ENCODE results near the gene SUPT6H. TPM values are rescaled to one million over a fixed set of nuclear protein-coding genes. Genes with fewer than 3 reads are reported as not detected.
"Not testable (repeated sequence)": the region's sequence is repeated elsewhere in the genome, so short reads cannot be mapped to it uniquely, and the experiment has no call there.

Gene SUPT6H
- total RNA-seq, 2 experiments from 2014 or later = 60.7 to 65.8 TPM

DNA sequence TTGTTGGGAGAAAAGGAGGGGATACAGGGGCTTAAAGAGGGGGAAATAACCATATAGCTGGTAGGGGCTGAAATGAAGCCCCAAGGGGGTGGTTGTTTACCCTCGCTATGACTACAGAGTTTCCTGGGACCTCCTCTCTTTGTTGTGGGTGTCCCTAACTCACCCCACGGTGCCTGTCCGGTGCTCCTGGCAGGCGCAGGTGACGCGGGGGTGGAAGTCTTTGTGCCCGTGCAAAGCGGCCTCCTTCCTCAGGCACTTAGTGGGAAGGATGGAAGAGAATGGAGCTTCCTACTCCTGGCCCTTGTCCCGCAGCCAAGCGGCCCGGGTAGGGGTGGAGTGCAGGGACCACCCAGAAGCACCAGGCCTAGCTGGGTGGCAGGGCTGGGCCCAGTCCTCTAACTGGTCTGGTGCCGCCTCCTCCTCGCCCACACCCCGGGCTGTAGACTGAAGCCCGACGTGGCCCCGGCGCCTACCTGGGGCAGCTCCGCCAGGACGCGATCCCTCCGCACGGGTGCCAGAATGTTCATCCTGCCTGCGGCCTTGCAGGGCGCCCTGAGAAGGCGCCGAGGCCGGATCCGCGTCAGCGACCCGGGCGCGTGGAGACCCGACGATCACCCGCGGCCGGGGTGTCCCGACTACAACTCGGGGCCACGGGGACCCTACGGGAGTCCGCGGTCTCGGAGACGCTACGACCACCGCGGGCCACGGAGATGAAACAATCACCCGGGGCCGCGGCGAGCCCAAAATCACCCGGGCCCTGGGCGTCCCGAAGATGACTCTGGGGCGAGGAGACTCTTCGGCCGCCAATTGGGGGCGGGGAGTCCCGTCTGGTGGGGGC lies 55.0 kb downstream of the SUPT6H start:
- H3K9me3 Mint-ChIP-seq = no peaks in the 10 kb centered on the region
- H3K27me3 Mint-ChIP-seq = peaks cover 28% of the 10 kb centered on the region
- ChIA-PET CTCF (interaction anchor here (2.3 kb wide), 1 partner anchor 10 kb away, joined by 15 read pairs; the partner anchor contains the start of genes NEK8 and TLCD1), POLR2A (interaction anchor here (1.6 kb wide), 1 partner anchor 10 kb away, joined by 8 read pairs; the partner anchor contains the start of gene TLCD1)
- H3K36me3 Mint-ChIP-seq (ENCODE audit: low read depth) = peaks cover 23% of the 10 kb centered on the region
- H3K4me1 Mint-ChIP-seq = peaks cover 40% of the 10 kb centered on the region
- peak overlapping the region; percentile 21 for H3K4me3 Mint-ChIP-seq
- H3K27ac Mint-ChIP-seq = no peak overlapping the region
- no peak for DNase-seq

DNA sequence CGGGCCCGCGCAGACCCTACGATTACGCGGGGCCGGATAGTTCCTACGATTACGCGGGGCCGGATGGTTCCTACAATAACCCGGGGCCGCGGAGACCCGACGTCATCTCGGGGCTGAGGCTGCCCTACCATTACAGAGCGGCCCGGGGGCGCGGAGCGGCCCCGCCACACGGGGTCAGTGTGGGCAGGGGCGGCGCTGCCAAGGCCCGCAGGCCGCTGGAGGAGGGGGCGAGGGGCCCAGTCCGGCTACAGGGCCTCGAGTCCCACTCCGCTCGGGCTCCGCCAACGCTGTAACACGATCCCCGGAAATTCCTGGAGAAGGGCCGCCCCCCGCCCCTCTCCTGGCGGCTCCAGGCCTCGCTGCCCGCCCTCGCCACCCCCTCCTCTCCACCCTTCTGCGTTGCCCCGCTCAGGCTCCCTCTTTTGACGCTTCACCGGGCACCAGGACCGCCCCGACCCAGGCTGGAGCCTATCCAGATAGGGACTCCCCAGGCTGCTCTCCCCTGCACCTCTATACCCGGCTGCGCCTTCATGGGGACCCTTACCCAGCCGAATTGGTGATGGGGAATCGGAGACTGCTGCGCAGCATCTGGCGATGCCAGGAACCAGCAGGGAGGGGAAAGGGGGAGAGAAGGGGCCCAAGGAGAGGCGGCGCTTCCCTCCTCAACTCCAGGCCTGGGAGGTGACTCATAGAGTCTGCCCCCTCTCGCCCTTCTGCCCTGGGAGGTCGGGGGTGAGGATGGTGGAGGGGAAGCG lies 55.8 kb downstream of the SUPT6H start, which contains the start of gene RAB34:
Gene RAB34, minus strand, starts transcription at position 291 of the 755 bp plus-strand sequence. CDS start 602 bp downstream, outside the sequence.
- peak; percentile 23 for DNase-seq
- ChIA-PET POLR2A (no interaction called here), CTCF (interaction anchor here (2.3 kb wide), 1 partner anchor 9 kb away, joined by 15 read pairs; the partner anchor contains the start of genes NEK8 and TLCD1)
- peaks cover 40% of the 10 kb centered on the region for H3K4me1 Mint-ChIP-seq
- peaks cover 31% of the 10 kb centered on the region for H3K36me3 Mint-ChIP-seq (ENCODE audit: low read depth)
- peak within 1 kb of the TSS; percentile 44 for H3K4me3 Mint-ChIP-seq
- peaks cover 25% of the 10 kb centered on the region for H3K27me3 Mint-ChIP-seq
- no peaks in the 10 kb centered on the region for H3K9me3 Mint-ChIP-seq
- peak within 1 kb of the TSS; percentile 64 for H3K27ac Mint-ChIP-seq

DNA sequence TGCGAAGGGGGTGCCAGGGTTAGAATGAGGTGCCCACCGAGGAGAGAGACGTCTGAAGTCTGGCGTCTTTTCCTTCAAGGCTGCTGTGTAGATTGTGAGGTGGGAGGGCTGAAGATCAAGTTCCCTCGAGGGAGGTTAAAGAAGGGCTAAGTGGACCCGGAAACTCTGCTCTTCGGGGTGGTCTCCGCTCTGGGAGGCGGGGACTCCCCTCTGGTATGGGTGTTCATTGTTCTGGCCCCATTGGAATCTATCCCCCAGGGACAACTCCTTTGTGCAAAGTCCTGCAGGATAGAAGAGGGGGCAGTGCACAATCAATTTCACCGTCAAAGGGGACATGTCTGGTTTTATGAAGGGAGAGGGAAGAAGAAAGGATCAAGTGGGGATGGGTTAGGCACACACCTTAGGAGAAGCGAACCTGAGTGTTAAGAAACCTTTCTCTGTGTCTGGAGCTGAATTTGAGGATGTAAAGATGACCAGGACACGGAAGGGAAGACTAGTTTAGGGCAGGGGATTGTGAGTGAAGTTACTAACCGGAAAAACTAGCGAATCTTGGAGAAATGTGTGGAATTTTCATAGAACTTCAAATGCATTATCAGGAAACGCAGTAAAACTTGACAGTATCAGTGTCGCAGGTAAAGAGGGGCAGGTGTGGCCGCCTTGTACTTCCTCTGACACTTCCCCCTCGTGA lies 56.5 kb downstream of the SUPT6H start:
- peaks cover 43% of the 10 kb centered on the region for H3K4me1 Mint-ChIP-seq
- H3K4me3 Mint-ChIP-seq = peak overlapping the region; percentile 44
- H3K27me3 Mint-ChIP-seq = peaks cover 25% of the 10 kb centered on the region
- no peaks in the 10 kb centered on the region for H3K9me3 Mint-ChIP-seq
- peaks cover 37% of the 10 kb centered on the region for H3K36me3 Mint-ChIP-seq (ENCODE audit: low read depth)
- H3K27ac Mint-ChIP-seq = peak overlapping the region; percentile 64
- DNase-seq = no peak
- CTCF ChIA-PET = interaction anchor here (1.5 to 1.7 kb wide), 2 partner anchors 46 to 119 kb away, joined by 3 to 8 read pairs; no protein-coding TSS in a partner anchor
- POLR2A ChIA-PET = interaction anchor here (1.0 to 15.7 kb wide), 7 partner anchors 10 to 264 kb away, joined by 3 to 426 read pairs (median 31); partner anchors contain the start of genes BLTP2, NEK8, PHF12 and SDF2

DNA sequence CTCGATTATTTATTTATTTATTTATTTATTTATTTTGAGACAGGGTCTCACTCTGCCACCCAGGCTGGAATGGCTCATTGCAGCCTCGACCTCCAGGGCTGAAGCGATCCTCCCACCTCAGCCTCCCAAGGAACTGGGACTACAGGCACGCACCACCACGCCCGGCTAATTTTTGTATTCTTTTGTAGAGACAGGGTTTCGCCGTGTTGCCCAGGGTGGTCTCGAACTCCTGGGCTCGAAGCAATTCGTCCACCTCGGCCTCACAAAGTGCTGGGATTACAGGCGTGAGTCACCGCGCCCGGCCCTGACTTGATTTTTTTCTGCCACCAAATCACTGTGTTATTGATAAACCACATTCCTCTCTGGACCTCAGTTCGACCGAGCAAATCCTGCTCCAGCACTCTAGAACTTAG lies 57.0 kb downstream of the SUPT6H start:
- no peaks in the 10 kb centered on the region for H3K9me3 Mint-ChIP-seq
- H3K27ac Mint-ChIP-seq = peak overlapping the region; percentile 97
- H3K4me3 Mint-ChIP-seq = peak overlapping the region; percentile 97
- CTCF ChIA-PET = interaction anchor here (0.6 to 2.4 kb wide), 21 partner anchors 7 to 398 kb away, joined by 3 to 20 read pairs (median 5); partner anchors contain the start of genes ALDOC, BLTP2, IFT20 and NEK8
- peaks cover 43% of the 10 kb centered on the region for H3K36me3 Mint-ChIP-seq (ENCODE audit: low read depth)
- peaks cover 49% of the 10 kb centered on the region for H3K4me1 Mint-ChIP-seq
- peaks cover 25% of the 10 kb centered on the region for H3K27me3 Mint-ChIP-seq
- POLR2A ChIA-PET = interaction anchor here (0.6 to 15.7 kb wide), 20 partner anchors 8 to 264 kb away, joined by 3 to 426 read pairs (median 6); partner anchors contain the start of genes BLTP2, FAM222B, FLOT2 and NEK8
- no peak for DNase-seq

DNA sequence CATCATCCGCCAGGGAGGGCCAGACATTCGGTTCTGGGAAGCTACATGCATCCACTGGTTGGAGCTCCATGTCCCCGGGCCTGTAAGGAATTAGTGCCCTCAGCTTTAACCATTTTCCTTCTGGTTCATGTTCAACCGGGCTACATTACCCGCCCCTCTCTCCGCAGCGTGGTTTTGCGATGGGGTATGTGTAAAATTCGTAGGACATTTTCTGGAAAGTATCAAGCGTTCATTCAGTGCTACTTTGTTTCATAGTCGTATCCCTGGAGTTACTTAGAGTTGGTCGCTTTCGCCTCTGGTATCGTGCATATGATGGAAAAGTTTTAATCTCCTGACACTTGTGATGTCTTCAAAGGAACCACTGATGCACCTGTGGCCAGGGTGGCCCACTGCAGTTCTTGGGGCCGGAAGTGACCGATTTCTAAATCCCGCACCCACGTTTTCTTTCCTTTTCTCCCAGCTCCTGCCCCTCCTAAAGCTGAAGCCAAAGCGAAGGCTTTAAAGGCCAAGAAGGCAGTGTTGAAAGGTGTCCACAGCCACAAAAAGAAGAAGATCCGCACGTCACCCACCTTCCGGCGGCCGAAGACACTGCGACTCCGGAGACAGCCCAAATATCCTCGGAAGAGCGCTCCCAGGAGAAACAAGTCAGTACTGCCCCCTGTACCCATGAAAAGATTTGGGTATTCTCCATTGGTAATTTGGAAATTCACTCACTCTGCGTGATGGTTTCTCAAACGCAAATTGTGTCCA lies 58.4 kb downstream of the SUPT6H start:
- Mint-ChIP-seq H3K27me3 (peaks cover 17% of the 10 kb centered on the region), H3K4me1 (peaks cover 63% of the 10 kb centered on the region), H3K36me3 (ENCODE audit: low read depth) (peaks cover 57% of the 10 kb centered on the region), H3K4me3 (peak overlapping the region; percentile 97), H3K9me3 (no peaks in the 10 kb centered on the region), H3K27ac (peak overlapping the region; percentile 97)
- DNase-seq = peak; percentile 51
- CTCF ChIA-PET = interaction anchor here (0.6 to 2.4 kb wide), 17 partner anchors 8 to 914 kb away, joined by 3 to 20 read pairs (median 6); partner anchors contain the start of genes ALDOC, BLTP2, NEK8 and PHF12
- POLR2A ChIA-PET = interaction anchor here (0.8 to 15.7 kb wide), 23 partner anchors 8 to 897 kb away, joined by 3 to 426 read pairs (median 4); partner anchors contain the start of genes BLTP2, FAM222B, FLOT2 and NEK8

DNA sequence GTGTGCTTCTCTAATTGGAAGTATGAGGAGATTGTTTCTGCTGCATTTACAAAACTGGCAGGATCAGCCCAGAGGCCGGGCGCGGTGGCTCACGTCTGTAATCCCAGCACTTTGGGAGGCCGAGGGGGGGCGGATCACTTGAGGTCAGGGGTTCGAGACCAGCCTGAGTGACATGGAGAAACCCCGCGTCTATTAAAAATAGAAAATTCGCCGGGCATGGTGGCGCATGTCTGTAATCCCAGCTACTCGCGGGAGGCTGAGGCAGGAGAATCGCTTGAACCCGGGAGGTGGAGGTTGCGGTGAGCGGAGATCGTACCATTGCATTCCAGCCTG lies 59.0 kb downstream of the SUPT6H start:
- Mint-ChIP-seq H3K4me1 (peaks cover 66% of the 10 kb centered on the region), H3K4me3 (peak overlapping the region; percentile 97), H3K27ac (peak overlapping the region; percentile 97), H3K36me3 (ENCODE audit: low read depth) (peaks cover 59% of the 10 kb centered on the region), H3K27me3 (peaks cover 12% of the 10 kb centered on the region)
- ChIA-PET POLR2A (interaction anchor here (0.9 to 15.7 kb wide), 13 partner anchors 8 to 230 kb away, joined by 3 to 426 read pairs (median 14); partner anchors contain the start of genes BLTP2, FAM222B, FLOT2 and NEK8), CTCF (interaction anchor here (1.5 to 2.4 kb wide), 5 partner anchors 7 to 231 kb away, joined by 3 to 20 read pairs (median 16); partner anchors contain the start of genes NEK8, PHF12 and PROCA1)
- not testable (repeated sequence) for H3K9me3 Mint-ChIP-seq, DNase-seq

DNA sequence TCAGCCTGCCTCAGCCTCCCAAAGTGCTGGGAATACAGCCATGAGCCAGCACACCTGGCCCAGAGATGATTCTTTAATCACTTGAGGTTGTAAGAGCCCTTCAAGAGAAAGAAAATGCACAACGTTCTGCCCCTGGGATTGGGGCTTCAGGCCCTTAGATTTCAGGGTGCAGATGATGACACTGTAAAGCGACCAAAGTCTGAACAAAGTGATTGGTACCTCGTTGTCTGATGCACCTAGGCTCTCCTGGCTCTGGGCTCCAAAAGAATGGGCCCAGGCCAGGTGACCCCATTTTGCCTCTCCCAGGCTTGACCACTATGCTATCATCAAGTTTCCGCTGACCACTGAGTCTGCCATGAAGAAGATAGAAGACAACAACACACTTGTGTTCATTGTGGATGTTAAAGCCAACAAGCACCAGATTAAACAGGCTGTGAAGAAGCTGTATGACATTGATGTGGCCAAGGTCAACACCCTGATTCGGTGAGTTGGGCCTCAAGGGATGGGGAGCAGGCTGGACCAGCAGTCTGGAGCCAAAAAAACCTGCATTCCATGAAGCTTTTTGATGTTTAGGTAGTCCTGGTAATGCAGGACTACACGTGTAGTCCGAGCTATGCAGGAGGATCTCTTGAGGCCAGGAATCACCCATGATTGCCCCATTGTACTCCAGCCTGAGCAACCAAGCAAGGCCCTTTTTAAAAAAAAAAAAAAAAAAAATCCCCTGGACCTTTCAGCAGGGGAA lies 60.6 kb downstream of the SUPT6H start:
- ChIA-PET POLR2A (interaction anchor here (3.9 to 15.7 kb wide), 3 partner anchors 12 to 228 kb away, joined by 61 to 426 read pairs (median 86); partner anchors contain the start of genes PHF12, PROCA1 and TRAF4), CTCF (interaction anchor here (0.7 to 7.2 kb wide), 7 partner anchors 11 to 772 kb away, joined by 3 to 458 read pairs (median 4); partner anchors contain the start of genes PROCA1 and TRAF4)
- Mint-ChIP-seq H3K9me3 (no peaks in the 10 kb centered on the region), H3K27ac (peak overlapping the region; percentile 97), H3K4me1 (peaks cover 74% of the 10 kb centered on the region), H3K4me3 (peak overlapping the region; percentile 97), H3K27me3 (peaks cover 8% of the 10 kb centered on the region), H3K36me3 (ENCODE audit: low read depth) (peaks cover 59% of the 10 kb centered on the region)
- no peak for DNase-seq

DNA sequence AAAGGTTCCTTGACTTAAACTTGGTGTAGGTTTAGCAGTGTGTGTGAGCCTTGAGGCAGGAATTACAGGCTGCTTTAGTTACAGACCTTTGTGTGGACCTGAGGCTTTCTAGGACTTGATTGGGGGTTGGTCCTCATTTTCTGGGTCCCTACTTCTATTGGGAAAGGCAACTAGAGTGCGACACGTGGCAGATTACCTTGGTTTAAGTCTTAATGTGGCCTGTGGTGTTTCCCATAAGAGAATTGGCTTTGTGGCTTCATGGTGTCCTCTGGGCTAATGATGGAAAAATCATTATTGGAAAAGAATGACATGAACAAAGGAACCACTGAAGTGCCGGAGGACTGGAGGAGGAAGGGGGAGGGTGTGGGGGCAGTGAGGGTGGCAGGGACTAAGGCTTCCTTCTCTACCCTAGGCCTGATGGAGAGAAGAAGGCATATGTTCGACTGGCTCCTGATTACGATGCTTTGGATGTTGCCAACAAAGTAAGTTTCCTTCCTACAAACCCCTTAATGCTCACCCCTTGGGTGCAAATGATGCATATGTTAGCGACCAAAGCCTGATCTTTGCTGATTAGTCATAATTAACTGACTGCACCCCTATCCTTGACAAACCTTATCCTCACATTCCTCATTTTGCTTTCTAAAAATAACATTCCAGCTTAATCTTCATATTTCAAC lies 61.3 kb downstream of the SUPT6H start:
- Mint-ChIP-seq H3K27me3 (peaks cover 3% of the 10 kb centered on the region), H3K27ac (peak overlapping the region; percentile 37), H3K4me1 (peaks cover 75% of the 10 kb centered on the region), H3K36me3 (ENCODE audit: low read depth) (peaks cover 59% of the 10 kb centered on the region), H3K4me3 (peak overlapping the region; percentile 33), H3K9me3 (no peaks in the 10 kb centered on the region)
- POLR2A ChIA-PET = interaction anchor here (4.5 to 15.7 kb wide), 3 partner anchors 23 to 227 kb away, joined by 32 to 426 read pairs (median 61); partner anchors contain the start of genes BLTP2, PHF12 and TRAF4
- DNase-seq = no peak
- CTCF ChIA-PET = interaction anchor here (0.7 to 7.2 kb wide), 2 partner anchors 23 to 80 kb away, joined by 4 to 458 read pairs; partner anchors contain the start of gene TRAF4

DNA sequence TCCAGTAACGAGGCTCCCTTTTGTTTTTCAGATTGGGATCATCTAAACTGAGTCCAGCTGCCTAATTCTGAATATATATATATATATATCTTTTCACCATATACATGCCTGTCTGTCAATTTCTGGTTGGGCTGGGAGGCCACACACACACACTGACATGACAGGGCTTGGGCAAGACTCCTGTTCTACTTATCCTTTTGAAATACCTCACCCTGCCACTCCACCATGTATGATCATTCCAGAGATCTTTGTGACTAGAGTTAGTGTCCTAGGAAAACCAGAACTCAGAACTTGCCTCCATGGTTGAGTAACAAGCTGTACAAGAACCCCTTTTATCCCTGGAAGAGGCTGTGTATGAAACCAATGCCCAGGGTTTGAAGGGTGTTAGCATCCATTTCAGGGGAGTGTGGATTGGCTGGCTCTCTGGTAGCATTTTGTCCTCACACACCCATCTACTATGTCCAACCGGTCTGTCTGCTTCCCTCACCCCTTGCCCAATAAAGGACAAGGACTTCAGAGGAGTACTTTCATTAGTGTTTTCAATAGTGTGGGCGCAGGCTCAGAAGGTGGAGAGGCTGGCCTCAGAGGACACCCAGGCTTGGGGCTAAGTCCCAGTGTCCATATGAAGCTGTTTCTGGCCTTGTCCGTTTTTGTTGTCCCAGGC lies 62.0 kb downstream of the SUPT6H start:
- not testable (repeated sequence) for DNase-seq, H3K9me3 Mint-ChIP-seq, H3K27me3 Mint-ChIP-seq
- POLR2A ChIA-PET = interaction anchor here (1.7 to 15.7 kb wide), 4 partner anchors 13 to 174 kb away, joined by 8 to 426 read pairs (median 36); partner anchors contain the start of genes BLTP2, FLOT2, PROCA1 and TRAF4
- CTCF ChIA-PET = interaction anchor here (7.2 kb wide), 1 partner anchor 23 kb away, joined by 458 read pairs; the partner anchor contains the start of gene TRAF4
- H3K27ac Mint-ChIP-seq = peak overlapping the region; percentile 91
- peaks cover 72% of the 10 kb centered on the region for H3K4me1 Mint-ChIP-seq
- peak overlapping the region; percentile 90 for H3K4me3 Mint-ChIP-seq
- H3K36me3 Mint-ChIP-seq (ENCODE audit: low read depth) = peaks cover 59% of the 10 kb centered on the region
